RWPE2 (cell line): ENCODE measurements around the gene GHDC.

Source experiments
- ATAC-seq: fragments of 200-7000 bp; cut with Tn5 transposase; 3 replicates; pipeline ENCODE4 v1.9.1; 2021; ENCODE audit warnings: low read depth
- DNase-seq: peaks from one replicate; pipeline ENCODE4 v3.0.0-alpha.2; 2020; ENCODE audit warnings: low spot score
- H3K27ac ChIP-seq: fragments of 450-650 bp; 2 replicates; pipeline ENCODE4 v1.5.1; 2017; ENCODE audit warnings: mild to moderate bottlenecking; ENCODE audit not compliant: poor library complexity, severe bottlenecking
- H3K27me3 ChIP-seq: fragments of 250-450 bp; sonication (Bioruptor Pico); 2 replicates; pipeline ENCODE4 v1.5.1; 2021; ENCODE audit warnings: mild to moderate bottlenecking, moderate library complexity; ENCODE audit not compliant: insufficient read depth, poor library complexity, severe bottlenecking
- H3K36me3 ChIP-seq: fragments of 250-450 bp; sonication (Bioruptor Pico); 2 replicates; pipeline ENCODE4 v1.5.1; 2020; ENCODE audit warnings: low read depth, mild to moderate bottlenecking, moderate library complexity
- H3K4me1 ChIP-seq: fragments of 250-450 bp; sonication (Bioruptor Pico); 2 replicates; pipeline ENCODE4 v1.5.1; 2021; ENCODE audit warnings: mild to moderate bottlenecking, moderate library complexity; ENCODE audit not compliant: insufficient read depth, poor library complexity, severe bottlenecking
- H3K4me3 ChIP-seq: fragments of 250-450 bp; sonication (Bioruptor Pico); 2 replicates; pipeline ENCODE4 v1.5.1; 2021; ENCODE audit warnings: mild to moderate bottlenecking, moderate library complexity; ENCODE audit not compliant: severe bottlenecking
- H3K9me3 ChIP-seq: fragments of 250-450 bp; sonication (Bioruptor Pico); 2 replicates; pipeline ENCODE4 v1.5.1; 2021; ENCODE audit warnings: mild to moderate bottlenecking, moderate library complexity; ENCODE audit not compliant: severe bottlenecking
- CTCF ChIP-seq: fragments of 450-650 bp; IDR thresholded peaks from one replicate; pipeline ENCODE4 v1.5.1; 2017; ENCODE audit warnings: mild to moderate bottlenecking, moderate library complexity; ENCODE audit not compliant: poor library complexity, severe bottlenecking

GHDC gene

GRCh38 chr17:42169351-42169750 lies 24.9 kb downstream of the GHDC start:
- DNase-seq (no peak), ATAC-seq (no peak)
- Histone ChIP-seq H3K27me3 (no peaks in the 10 kb centered on the region), H3K27ac (no peak overlapping the region), H3K36me3 (no peaks in the 10 kb centered on the region), H3K4me1 (no peaks in the 10 kb centered on the region), H3K9me3 (no peaks in the 10 kb centered on the region), H3K4me3 (no peak overlapping the region)
- no peak for TF ChIP-seq CTCF

GRCh38 chr17:42167807-42168206 lies 26.5 kb downstream of the GHDC start:
- no peaks in the 10 kb centered on the region for H3K36me3 ChIP-seq
- H3K27me3 ChIP-seq: no peaks in the 10 kb centered on the region
- no peak overlapping the region for H3K4me3 ChIP-seq
- H3K4me1 ChIP-seq: no peaks in the 10 kb centered on the region
- no peak for ATAC-seq
- H3K9me3 ChIP-seq: no peaks in the 10 kb centered on the region
- DNase-seq: no peak
- TF ChIP-seq CTCF: no peak
- H3K27ac ChIP-seq: no peak overlapping the region

- TF ChIP-seq CTCF: no peak
- no peak for DNase-seq
- no peak for ATAC-seq
Observed at GRCh38 chr17:42166196-42166763, 28.0 kb downstream of the GHDC start.

GRCh38 chr17:42165751-42166150 lies 28.5 kb downstream of the GHDC start:
- no peaks in the 10 kb centered on the region for H3K36me3 ChIP-seq
- no peaks in the 10 kb centered on the region for H3K9me3 ChIP-seq
- ATAC-seq (no peak), DNase-seq (no peak)
- no peak overlapping the region for H3K4me3 ChIP-seq
- no peaks in the 10 kb centered on the region for H3K27me3 ChIP-seq
- H3K4me1 ChIP-seq: no peaks in the 10 kb centered on the region
- H3K27ac ChIP-seq: no peak overlapping the region
- TF ChIP-seq CTCF: no peak

More at GRCh38 chr17:42166196-42166763, 28.0 kb downstream of the GHDC start:
- H3K4me3 ChIP-seq: no peak overlapping the region
- H3K36me3 ChIP-seq: no peaks in the 10 kb centered on the region
- no peaks in the 10 kb centered on the region for H3K9me3 ChIP-seq
- H3K27me3 ChIP-seq: no peaks in the 10 kb centered on the region
- no peaks in the 10 kb centered on the region for H3K4me1 ChIP-seq
- H3K27ac ChIP-seq: no peak overlapping the region

- no peak for ATAC-seq
Observed at GRCh38 chr17:42163696-42164407, 30.4 kb downstream of the GHDC start.

More at GRCh38 chr17:42163696-42164407, 30.4 kb downstream of the GHDC start:
- H3K4me1 ChIP-seq: no peaks in the 10 kb centered on the region
- H3K27ac ChIP-seq: no peak overlapping the region
- H3K9me3 ChIP-seq: no peaks in the 10 kb centered on the region
- H3K27me3 ChIP-seq: no peaks in the 10 kb centered on the region
- no peak overlapping the region for H3K4me3 ChIP-seq
- TF ChIP-seq CTCF: no peak
- H3K36me3 ChIP-seq: no peaks in the 10 kb centered on the region
- DNase-seq: no peak
